Activated T-cell treated with anti-CD3 and anti-CD28 coated beads, Interleukin-2, amount 50 U/mL, for 24 hours (primary cell): ENCODE measurements around the gene RNF123.

ENCODE experiments used
- DNase-seq: peaks from one replicate; pipeline ENCODE4 v3.0.0-alpha.2; 2020
- H3K27ac Mint-ChIP-seq: 2 replicates; pipeline ENCODE4 v1.8.0; 2020; ENCODE audit warnings: mild to moderate bottlenecking, mixed read lengths
- H3K27me3 Mint-ChIP-seq: 2 replicates; pipeline ENCODE4 v1.8.0; 2020; ENCODE audit warnings: mixed read lengths
- H3K36me3 Mint-ChIP-seq: 2 replicates; pipeline ENCODE4 v1.8.0; 2020; ENCODE audit warnings: low read depth, mixed read lengths
- H3K4me1 Mint-ChIP-seq: 2 replicates; pipeline ENCODE4 v1.8.0; 2020; ENCODE audit warnings: low read depth, mixed read lengths
- H3K4me3 Mint-ChIP-seq: 2 replicates; pipeline ENCODE4 v1.8.0; 2020; ENCODE audit warnings: mild to moderate bottlenecking, moderate library complexity, mixed read lengths
- H3K9me3 Mint-ChIP-seq: 2 replicates; pipeline ENCODE4 v1.8.0; 2020; ENCODE audit warnings: mixed read lengths

Gene RNF123

GRCh38 chr3:49667701-49668413 is 21.5 kb upstream of the RNF123 start:
- Mint-ChIP-seq H3K4me3 (no peak overlapping the region), H3K4me1 (peaks cover 7% of the 10 kb centered on the region), H3K9me3 (no peaks in the 10 kb centered on the region), H3K27ac (no peak overlapping the region), H3K36me3 (peaks cover 1% of the 10 kb centered on the region), H3K27me3 (no peaks in the 10 kb centered on the region)
- DNase-seq: no peak

GRCh38 chr3:49668414-49668797 is 21.0 kb upstream of the RNF123 start:
- H3K4me3 Mint-ChIP-seq: no peak overlapping the region
- no peaks in the 10 kb centered on the region for H3K9me3 Mint-ChIP-seq
- peaks cover 6% of the 10 kb centered on the region for H3K36me3 Mint-ChIP-seq
- no peaks in the 10 kb centered on the region for H3K27me3 Mint-ChIP-seq
- H3K4me1 Mint-ChIP-seq: peaks cover 10% of the 10 kb centered on the region
- no peak overlapping the region for H3K27ac Mint-ChIP-seq
- no peak for DNase-seq

- no peak overlapping the region for H3K27ac Mint-ChIP-seq
- H3K4me3 Mint-ChIP-seq: no peak overlapping the region
- DNase-seq: no peak
- peaks cover 8% of the 10 kb centered on the region for H3K36me3 Mint-ChIP-seq
- no peaks in the 10 kb centered on the region for H3K9me3 Mint-ChIP-seq
- H3K4me1 Mint-ChIP-seq: peaks cover 12% of the 10 kb centered on the region
- no peaks in the 10 kb centered on the region for H3K27me3 Mint-ChIP-seq
Measured at GRCh38 chr3:49668861-49669260, 20.5 kb upstream of the RNF123 start.

GRCh38 chr3:49669352-49669751 is 20.0 kb upstream of the RNF123 start:
- no peak overlapping the region for H3K4me3 Mint-ChIP-seq
- no peak overlapping the region for H3K27ac Mint-ChIP-seq
- DNase-seq: no peak
- no peaks in the 10 kb centered on the region for H3K27me3 Mint-ChIP-seq
- H3K4me1 Mint-ChIP-seq: peaks cover 12% of the 10 kb centered on the region
- H3K36me3 Mint-ChIP-seq: peaks cover 8% of the 10 kb centered on the region
- H3K9me3 Mint-ChIP-seq: no peaks in the 10 kb centered on the region

GRCh38 chr3:49670940-49671290 is 18.4 kb upstream of the RNF123 start:
- no peaks in the 10 kb centered on the region for H3K27me3 Mint-ChIP-seq
- H3K9me3 Mint-ChIP-seq: no peaks in the 10 kb centered on the region
- H3K4me1 Mint-ChIP-seq: peaks cover 24% of the 10 kb centered on the region
- H3K27ac Mint-ChIP-seq: no peak overlapping the region
- H3K4me3 Mint-ChIP-seq: no peak overlapping the region
- H3K36me3 Mint-ChIP-seq: peaks cover 22% of the 10 kb centered on the region
- no peak for DNase-seq

- Mint-ChIP-seq H3K9me3 (no peaks in the 10 kb centered on the region), H3K4me1 (peaks cover 29% of the 10 kb centered on the region), H3K36me3 (peaks cover 29% of the 10 kb centered on the region), H3K27ac (peak overlapping the region; percentile 60), H3K27me3 (no peaks in the 10 kb centered on the region), H3K4me3 (peak overlapping the region; percentile 97)
- DNase-seq: peak; percentile 83
Measured at GRCh38 chr3:49671291-49672288, 17.8 kb upstream of the RNF123 start.

- peaks cover 35% of the 10 kb centered on the region for H3K4me1 Mint-ChIP-seq
- peak overlapping the region; percentile 97 for H3K4me3 Mint-ChIP-seq
- H3K36me3 Mint-ChIP-seq: peaks cover 45% of the 10 kb centered on the region
- DNase-seq: no peak
- H3K27me3 Mint-ChIP-seq: no peaks in the 10 kb centered on the region
- no peaks in the 10 kb centered on the region for H3K9me3 Mint-ChIP-seq
- H3K27ac Mint-ChIP-seq: peak overlapping the region; percentile 99
Measured at GRCh38 chr3:49673121-49673714, 16.1 kb upstream of the RNF123 start.

- Mint-ChIP-seq H3K4me1 (peaks cover 35% of the 10 kb centered on the region), H3K27ac (peak within 1 kb of the TSS; percentile 99), H3K27me3 (no peaks in the 10 kb centered on the region), H3K4me3 (peak within 1 kb of the TSS; percentile 97), H3K36me3 (peaks cover 52% of the 10 kb centered on the region), H3K9me3 (no peaks in the 10 kb centered on the region)
- peak; percentile 99 for DNase-seq
Measured at GRCh38 chr3:49673715-49674496, 15.5 kb upstream of the RNF123 start, which contains the start of gene APEH. Gene APEH, plus strand, starts transcription at chr3:49674351. Its CDS starts 51 bp downstream, at chr3:49674402.

GRCh38 chr3:49674497-49674983 is 14.8 kb upstream of the RNF123 start:
- H3K4me3 Mint-ChIP-seq: peak overlapping the region; percentile 97
- H3K27ac Mint-ChIP-seq: peak overlapping the region; percentile 99
- H3K9me3 Mint-ChIP-seq: no peaks in the 10 kb centered on the region
- H3K36me3 Mint-ChIP-seq: peaks cover 58% of the 10 kb centered on the region
- DNase-seq: no peak
- H3K4me1 Mint-ChIP-seq: peaks cover 35% of the 10 kb centered on the region
- no peaks in the 10 kb centered on the region for H3K27me3 Mint-ChIP-seq

- peak overlapping the region; percentile 99 for H3K27ac Mint-ChIP-seq
- H3K4me1 Mint-ChIP-seq: peaks cover 40% of the 10 kb centered on the region
- H3K4me3 Mint-ChIP-seq: peak overlapping the region; percentile 97
- H3K36me3 Mint-ChIP-seq: peaks cover 72% of the 10 kb centered on the region
- H3K27me3 Mint-ChIP-seq: no peaks in the 10 kb centered on the region
- DNase-seq: no peak
- no peaks in the 10 kb centered on the region for H3K9me3 Mint-ChIP-seq
Measured at GRCh38 chr3:49675912-49676311, 13.4 kb upstream of the RNF123 start.

- Mint-ChIP-seq H3K27me3 (no peaks in the 10 kb centered on the region), H3K36me3 (peaks cover 98% of the 10 kb centered on the region), H3K9me3 (no peaks in the 10 kb centered on the region), H3K4me3 (no peak overlapping the region), H3K27ac (peak overlapping the region; percentile 50), H3K4me1 (peaks cover 22% of the 10 kb centered on the region)
- no peak for DNase-seq
Measured at GRCh38 chr3:49680493-49681231, 8.7 kb upstream of the RNF123 start.

GRCh38 chr3:49681232-49681522 is 8.2 kb upstream of the RNF123 start:
- no peak overlapping the region for H3K4me3 Mint-ChIP-seq
- no peak for DNase-seq
- no peaks in the 10 kb centered on the region for H3K9me3 Mint-ChIP-seq
- no peak overlapping the region for H3K27ac Mint-ChIP-seq
- H3K27me3 Mint-ChIP-seq: no peaks in the 10 kb centered on the region
- H3K4me1 Mint-ChIP-seq: peaks cover 17% of the 10 kb centered on the region
- H3K36me3 Mint-ChIP-seq: peaks cover 93% of the 10 kb centered on the region

GRCh38 chr3:49681543-49681942 is 7.8 kb upstream of the RNF123 start:
- no peak for DNase-seq
- Mint-ChIP-seq H3K4me1 (peaks cover 17% of the 10 kb centered on the region), H3K9me3 (no peaks in the 10 kb centered on the region), H3K27ac (no peak overlapping the region), H3K4me3 (no peak overlapping the region), H3K27me3 (no peaks in the 10 kb centered on the region), H3K36me3 (peaks cover 89% of the 10 kb centered on the region)
